HepG2 (cell line): ENCODE data around the gene TTLL10. TPM values are rescaled to one million over a fixed set of nuclear protein-coding genes. Genes with fewer than 3 reads are reported as not detected.

ENCODE experiments used
- ARHGAP35 ChIP-seq: sonication (generic); formaldehyde crosslinking; IDR thresholded peaks from 2 replicates; pipeline ENCODE4 v1.9.0; 2022; ENCODE audit warnings: mild to moderate bottlenecking, inconsistent platforms, moderate library complexity, missing genetic modification reagents, borderline replicate concordance
- KAT7 ChIP-seq: IDR thresholded peaks from 2 replicates; pipeline ENCODE4 v1.6.1; 2018; ENCODE audit warnings: borderline replicate concordance, missing compliant biosample characterization
- PHB2 ChIP-seq: fragments of 450-650 bp; IDR thresholded peaks from 2 replicates; pipeline ENCODE4 v1.6.1; 2018; ENCODE audit not compliant: partially characterized antibody
- SOX5 ChIP-seq: IDR thresholded peaks from 2 replicates; pipeline ENCODE4 v1.6.1; 2016; ENCODE audit warnings: borderline replicate concordance
- SP4 ChIP-seq: sonication (generic); formaldehyde crosslinking; IDR thresholded peaks from 2 replicates; pipeline ENCODE4 v1.8.1; 2023; ENCODE audit warnings: mild to moderate bottlenecking, missing genetic modification reagents
- ZNF549 ChIP-seq: sonication (generic); formaldehyde crosslinking; IDR thresholded peaks from 2 replicates; pipeline ENCODE4 v1.5.0; 2020; ENCODE audit warnings: missing genetic modification reagents
- polyA plus RNA-seq, 8 experiments: library from polyadenylated mRNA; depleted of rRNA in 3 of 8; stranded (reverse) in 7 of 8; unstranded in 1 of 8; fragments of >200 nt; fragmentation: Illumina TruSeq in 4 of 8; extraction: Trizol in 4 of 8; gene quantifications; 2 replicates each; pipeline versions ENCODE4 v1.2.1 to v1.2.3, GENCODE V29; 2011 to 2016; ENCODE audit warnings: low read depth in 4 of 8, missing spikeins in 1 of 8, mixed read lengths in 1 of 8; ENCODE audit not compliant: insufficient read depth in 1 of 8
- total RNA-seq, 5 experiments: library from RNA; depleted of rRNA; stranded (reverse); fragments of >200 nt; fragmentation: Illumina TruSeq; extraction: Trizol; gene quantifications; 2 replicates each; pipeline ENCODE4 v1.2.3, GENCODE V29; 2016; ENCODE audit warnings: low read depth in 1 of 5
- TF ChIP-seq, protein P1 (sequence below): sonication (generic); formaldehyde crosslinking; IDR thresholded peaks from 2 replicates; pipeline ENCODE4 v1.9.0; 2021; ENCODE audit warnings: mild to moderate bottlenecking, missing genetic modification reagents
- TF ChIP-seq, protein P2 (sequence below): sonication (generic); formaldehyde crosslinking; IDR thresholded peaks from one replicate; pipeline ENCODE4 v1.5.1; 2020; ENCODE audit warnings: mild to moderate bottlenecking, missing genetic modification reagents; ENCODE audit errors: not compliant biosample characterization
- TF ChIP-seq, protein P3 (sequence below): sonication (generic); formaldehyde crosslinking; IDR thresholded peaks from 2 replicates; pipeline ENCODE4 v1.5.0; 2020; ENCODE audit warnings: missing genetic modification reagents
- TF ChIP-seq, protein P4 (sequence below): sonication (generic); formaldehyde crosslinking; IDR thresholded peaks from 2 replicates; pipeline ENCODE4 v1.4.0; 2020; ENCODE audit warnings: missing genetic modification reagents

The TTLL10 gene
- total and polyA plus RNA-seq, 2 of the 13 experiments (the other 11 are each of a cell fraction or from before 2014, with no cell fraction given) = not detected

DNA sequence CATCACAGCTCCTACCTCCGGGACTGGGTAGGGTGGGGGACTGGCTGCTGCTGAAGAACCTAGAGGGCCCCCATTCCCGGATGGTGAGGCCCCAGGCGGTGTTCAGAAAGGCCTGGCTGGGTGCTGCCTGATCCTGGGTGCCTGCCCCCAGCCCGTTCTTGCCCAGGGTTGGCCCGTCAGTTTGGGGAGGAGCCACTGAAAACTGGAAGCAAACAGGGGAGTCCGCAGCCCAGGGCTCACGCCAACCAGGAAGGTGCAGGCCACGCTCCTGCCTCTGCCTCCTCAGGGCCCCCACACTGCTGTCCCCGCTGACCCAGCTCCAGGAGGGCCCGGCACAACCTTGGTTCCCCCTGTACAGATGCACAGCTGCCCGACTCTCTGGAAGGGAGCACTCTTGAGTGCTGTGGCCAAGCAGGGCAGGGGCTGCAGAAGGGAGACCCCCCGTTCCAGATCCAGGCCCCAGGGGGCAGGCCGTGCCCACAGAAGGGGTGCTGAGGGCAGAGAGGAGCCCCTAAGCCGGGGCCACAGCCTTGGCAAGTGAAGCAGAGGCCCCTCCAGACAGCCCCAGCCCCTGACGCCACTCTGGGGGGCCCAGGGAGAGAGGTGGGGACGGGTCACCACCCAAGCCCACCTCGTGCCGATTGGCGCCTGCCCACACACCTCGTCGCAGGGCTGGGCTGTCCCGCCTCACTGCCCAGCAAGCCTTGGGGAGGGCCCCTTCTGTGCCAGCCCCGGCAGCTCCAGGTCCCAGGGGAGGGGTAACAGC is 67.3 kb downstream of the TTLL10 start (continued):
- TF ChIP-seq, protein P1, sequence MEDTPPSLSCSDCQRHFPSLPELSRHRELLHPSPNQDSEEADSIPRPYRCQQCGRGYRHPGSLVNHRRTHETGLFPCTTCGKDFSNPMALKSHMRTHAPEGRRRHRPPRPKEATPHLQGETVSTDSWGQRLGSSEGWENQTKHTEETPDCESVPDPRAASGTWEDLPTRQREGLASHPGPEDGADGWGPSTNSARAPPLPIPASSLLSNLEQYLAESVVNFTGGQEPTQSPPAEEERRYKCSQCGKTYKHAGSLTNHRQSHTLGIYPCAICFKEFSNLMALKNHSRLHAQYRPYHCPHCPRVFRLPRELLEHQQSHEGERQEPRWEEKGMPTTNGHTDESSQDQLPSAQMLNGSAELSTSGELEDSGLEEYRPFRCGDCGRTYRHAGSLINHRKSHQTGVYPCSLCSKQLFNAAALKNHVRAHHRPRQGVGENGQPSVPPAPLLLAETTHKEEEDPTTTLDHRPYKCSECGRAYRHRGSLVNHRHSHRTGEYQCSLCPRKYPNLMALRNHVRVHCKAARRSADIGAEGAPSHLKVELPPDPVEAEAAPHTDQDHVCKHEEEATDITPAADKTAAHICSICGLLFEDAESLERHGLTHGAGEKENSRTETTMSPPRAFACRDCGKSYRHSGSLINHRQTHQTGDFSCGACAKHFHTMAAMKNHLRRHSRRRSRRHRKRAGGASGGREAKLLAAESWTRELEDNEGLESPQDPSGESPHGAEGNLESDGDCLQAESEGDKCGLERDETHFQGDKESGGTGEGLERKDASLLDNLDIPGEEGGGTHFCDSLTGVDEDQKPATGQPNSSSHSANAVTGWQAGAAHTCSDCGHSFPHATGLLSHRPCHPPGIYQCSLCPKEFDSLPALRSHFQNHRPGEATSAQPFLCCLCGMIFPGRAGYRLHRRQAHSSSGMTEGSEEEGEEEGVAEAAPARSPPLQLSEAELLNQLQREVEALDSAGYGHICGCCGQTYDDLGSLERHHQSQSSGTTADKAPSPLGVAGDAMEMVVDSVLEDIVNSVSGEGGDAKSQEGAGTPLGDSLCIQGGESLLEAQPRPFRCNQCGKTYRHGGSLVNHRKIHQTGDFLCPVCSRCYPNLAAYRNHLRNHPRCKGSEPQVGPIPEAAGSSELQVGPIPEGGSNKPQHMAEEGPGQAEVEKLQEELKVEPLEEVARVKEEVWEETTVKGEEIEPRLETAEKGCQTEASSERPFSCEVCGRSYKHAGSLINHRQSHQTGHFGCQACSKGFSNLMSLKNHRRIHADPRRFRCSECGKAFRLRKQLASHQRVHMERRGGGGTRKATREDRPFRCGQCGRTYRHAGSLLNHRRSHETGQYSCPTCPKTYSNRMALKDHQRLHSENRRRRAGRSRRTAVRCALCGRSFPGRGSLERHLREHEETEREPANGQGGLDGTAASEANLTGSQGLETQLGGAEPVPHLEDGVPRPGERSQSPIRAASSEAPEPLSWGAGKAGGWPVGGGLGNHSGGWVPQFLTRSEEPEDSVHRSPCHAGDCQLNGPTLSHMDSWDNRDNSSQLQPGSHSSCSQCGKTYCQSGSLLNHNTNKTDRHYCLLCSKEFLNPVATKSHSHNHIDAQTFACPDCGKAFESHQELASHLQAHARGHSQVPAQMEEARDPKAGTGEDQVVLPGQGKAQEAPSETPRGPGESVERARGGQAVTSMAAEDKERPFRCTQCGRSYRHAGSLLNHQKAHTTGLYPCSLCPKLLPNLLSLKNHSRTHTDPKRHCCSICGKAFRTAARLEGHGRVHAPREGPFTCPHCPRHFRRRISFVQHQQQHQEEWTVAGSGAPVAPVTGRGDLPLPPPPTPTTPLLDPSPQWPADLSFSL = no peak
- TF ChIP-seq SP4 (CRISPR knock-in tag) (no peak), ARHGAP35 (no peak), KAT7 (CRISPR knock-in tag) (no peak), PHB2 (no peak), SOX5 (no peak), ZNF549 (no peak)
- TF ChIP-seq, protein P2, sequence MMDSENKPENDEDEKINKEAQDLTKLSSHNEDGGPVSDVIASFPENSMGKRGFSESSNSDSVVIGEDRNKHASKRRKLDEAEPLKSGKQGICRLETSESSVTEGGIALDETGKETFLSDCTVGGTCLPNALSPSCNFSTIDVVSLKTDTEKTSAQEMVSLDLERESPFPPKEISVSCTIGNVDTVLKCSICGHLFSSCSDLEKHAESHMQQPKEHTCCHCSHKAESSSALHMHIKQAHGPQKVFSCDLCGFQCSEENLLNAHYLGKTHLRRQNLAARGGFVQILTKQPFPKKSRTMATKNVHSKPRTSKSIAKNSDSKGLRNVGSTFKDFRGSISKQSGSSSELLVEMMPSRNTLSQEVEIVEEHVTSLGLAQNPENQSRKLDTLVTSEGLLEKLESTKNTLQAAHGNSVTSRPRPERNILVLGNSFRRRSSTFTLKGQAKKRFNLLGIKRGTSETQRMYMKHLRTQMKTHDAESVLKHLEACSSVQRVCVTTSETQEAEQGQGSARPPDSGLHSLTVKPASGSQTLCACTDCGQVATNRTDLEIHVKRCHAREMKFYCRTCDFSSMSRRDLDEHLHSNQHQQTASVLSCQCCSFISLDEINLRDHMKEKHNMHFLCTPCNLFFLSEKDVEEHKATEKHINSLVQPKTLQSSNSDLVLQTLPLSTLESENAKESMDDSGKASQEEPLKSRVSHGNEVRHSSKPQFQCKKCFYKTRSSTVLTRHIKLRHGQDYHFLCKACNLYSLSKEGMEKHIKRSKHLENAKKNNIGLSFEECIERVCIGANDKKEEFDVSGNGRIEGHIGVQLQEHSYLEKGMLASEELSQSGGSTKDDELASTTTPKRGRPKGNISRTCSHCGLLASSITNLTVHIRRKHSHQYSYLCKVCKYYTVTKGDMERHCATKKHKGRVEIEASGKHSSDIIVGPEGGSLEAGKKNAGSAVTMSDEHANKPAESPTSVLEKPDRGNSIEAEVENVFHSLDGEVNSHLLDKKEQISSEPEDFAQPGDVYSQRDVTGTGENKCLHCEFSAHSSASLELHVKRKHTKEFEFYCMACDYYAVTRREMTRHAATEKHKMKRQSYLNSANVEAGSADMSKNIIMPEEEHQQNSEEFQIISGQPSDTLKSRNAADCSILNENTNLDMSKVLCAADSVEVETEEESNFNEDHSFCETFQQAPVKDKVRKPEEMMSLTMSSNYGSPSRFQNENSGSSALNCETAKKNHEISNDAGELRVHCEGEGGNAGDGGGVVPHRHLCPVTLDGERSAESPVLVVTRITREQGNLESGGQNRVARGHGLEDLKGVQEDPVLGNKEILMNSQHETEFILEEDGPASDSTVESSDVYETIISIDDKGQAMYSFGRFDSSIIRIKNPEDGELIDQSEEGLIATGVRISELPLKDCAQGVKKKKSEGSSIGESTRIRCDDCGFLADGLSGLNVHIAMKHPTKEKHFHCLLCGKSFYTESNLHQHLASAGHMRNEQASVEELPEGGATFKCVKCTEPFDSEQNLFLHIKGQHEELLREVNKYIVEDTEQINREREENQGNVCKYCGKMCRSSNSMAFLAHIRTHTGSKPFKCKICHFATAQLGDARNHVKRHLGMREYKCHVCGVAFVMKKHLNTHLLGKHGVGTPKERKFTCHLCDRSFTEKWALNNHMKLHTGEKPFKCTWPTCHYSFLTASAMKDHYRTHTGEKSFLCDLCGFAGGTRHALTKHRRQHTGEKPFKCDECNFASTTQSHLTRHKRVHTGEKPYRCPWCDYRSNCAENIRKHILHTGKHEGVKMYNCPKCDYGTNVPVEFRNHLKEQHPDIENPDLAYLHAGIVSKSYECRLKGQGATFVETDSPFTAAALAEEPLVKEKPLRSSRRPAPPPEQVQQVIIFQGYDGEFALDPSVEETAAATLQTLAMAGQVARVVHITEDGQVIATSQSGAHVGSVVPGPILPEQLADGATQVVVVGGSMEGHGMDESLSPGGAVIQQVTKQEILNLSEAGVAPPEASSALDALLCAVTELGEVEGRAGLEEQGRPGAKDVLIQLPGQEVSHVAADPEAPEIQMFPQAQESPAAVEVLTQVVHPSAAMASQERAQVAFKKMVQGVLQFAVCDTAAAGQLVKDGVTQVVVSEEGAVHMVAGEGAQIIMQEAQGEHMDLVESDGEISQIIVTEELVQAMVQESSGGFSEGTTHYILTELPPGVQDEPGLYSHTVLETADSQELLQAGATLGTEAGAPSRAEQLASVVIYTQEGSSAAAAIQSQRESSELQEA (CRISPR knock-in tag) = no peak
- TF ChIP-seq, protein P3, sequence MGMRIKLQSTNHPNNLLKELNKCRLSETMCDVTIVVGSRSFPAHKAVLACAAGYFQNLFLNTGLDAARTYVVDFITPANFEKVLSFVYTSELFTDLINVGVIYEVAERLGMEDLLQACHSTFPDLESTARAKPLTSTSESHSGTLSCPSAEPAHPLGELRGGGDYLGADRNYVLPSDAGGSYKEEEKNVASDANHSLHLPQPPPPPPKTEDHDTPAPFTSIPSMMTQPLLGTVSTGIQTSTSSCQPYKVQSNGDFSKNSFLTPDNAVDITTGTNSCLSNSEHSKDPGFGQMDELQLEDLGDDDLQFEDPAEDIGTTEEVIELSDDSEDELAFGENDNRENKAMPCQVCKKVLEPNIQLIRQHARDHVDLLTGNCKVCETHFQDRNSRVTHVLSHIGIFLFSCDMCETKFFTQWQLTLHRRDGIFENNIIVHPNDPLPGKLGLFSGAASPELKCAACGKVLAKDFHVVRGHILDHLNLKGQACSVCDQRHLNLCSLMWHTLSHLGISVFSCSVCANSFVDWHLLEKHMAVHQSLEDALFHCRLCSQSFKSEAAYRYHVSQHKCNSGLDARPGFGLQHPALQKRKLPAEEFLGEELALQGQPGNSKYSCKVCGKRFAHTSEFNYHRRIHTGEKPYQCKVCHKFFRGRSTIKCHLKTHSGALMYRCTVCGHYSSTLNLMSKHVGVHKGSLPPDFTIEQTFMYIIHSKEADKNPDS = no peak
- TF ChIP-seq, protein P4, sequence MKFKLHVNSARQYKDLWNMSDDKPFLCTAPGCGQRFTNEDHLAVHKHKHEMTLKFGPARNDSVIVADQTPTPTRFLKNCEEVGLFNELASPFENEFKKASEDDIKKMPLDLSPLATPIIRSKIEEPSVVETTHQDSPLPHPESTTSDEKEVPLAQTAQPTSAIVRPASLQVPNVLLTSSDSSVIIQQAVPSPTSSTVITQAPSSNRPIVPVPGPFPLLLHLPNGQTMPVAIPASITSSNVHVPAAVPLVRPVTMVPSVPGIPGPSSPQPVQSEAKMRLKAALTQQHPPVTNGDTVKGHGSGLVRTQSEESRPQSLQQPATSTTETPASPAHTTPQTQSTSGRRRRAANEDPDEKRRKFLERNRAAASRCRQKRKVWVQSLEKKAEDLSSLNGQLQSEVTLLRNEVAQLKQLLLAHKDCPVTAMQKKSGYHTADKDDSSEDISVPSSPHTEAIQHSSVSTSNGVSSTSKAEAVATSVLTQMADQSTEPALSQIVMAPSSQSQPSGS (CRISPR knock-in tag) = no peak
